ENCODE results near the gene ATP9A. TPM values are rescaled to one million over a fixed set of nuclear protein-coding genes. Genes with fewer than 3 reads are reported as not detected.
A peak's percentile ranks its signal among the peaks of the same experiment; 100 is the strongest.

ATP9A gene
- total and polyA plus RNA-seq, 5 donors from 2014 or later: 0.10 to 0.76 TPM; not detected in 3

DNA sequence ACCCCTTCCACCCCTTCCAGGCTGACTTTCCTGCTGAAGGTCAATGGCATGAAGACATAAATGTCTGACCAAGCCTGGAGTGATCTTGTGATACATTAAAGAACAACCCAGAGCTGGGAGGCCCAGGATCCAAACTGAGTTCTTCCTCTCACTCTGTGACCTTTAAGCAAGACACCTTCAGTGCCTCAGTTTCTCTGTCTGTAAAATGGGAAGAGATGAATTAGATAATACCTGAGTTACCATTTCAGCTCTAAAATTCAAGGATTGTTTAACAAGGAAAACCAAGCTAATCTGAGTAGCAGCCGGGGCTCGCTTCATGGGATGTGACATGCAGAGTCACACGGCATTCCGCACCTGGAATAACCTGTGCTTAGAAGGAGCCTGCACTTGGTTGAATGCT lies 218.7 kb downstream of the ATP9A start:
- H3K9me3 Mint-ChIP-seq: peaks cover 0 to 2% (median 0%) of the 10 kb centered on the region in 7 donors
- no peaks in the 10 kb centered on the region for H3K36me3 Mint-ChIP-seq
- H3K9me3 ChIP-seq (ENCODE audit: control insufficient read depth in 2 of 2, low read length in 2 of 2): no peaks in the 10 kb centered on the region
- no peaks in the 10 kb centered on the region for H3K4me1 ChIP-seq (ENCODE audit: control insufficient read depth, insufficient read depth, low read length, poor library complexity, severe bottlenecking)
- H3K4me3 Mint-ChIP-seq: no peak overlapping the region
- H3K27ac ChIP-seq (ENCODE audit: insufficient read depth, low read length, poor library complexity, severe bottlenecking): no peak overlapping the region
- H3K27me3 Mint-ChIP-seq: peaks cover 8% of the 10 kb centered on the region
- H3K4me3 ChIP-seq (ENCODE audit: low read depth, low read length): no peak overlapping the region
- DNase-seq: no peak
- no peaks in the 10 kb centered on the region for H3K36me3 ChIP-seq (ENCODE audit: control insufficient read depth, insufficient read depth, low read length)
- no peak overlapping the region for H3K27ac Mint-ChIP-seq
- peaks cover 4% of the 10 kb centered on the region for H3K27me3 ChIP-seq (ENCODE audit: control insufficient read depth, insufficient read depth, low read length)
- ATAC-seq (ENCODE audit: low read depth in 2 of 2): no peak
- peaks cover 0 to 3% (median 0%) of the 10 kb centered on the region in 4 donors for H3K4me1 Mint-ChIP-seq

DNA sequence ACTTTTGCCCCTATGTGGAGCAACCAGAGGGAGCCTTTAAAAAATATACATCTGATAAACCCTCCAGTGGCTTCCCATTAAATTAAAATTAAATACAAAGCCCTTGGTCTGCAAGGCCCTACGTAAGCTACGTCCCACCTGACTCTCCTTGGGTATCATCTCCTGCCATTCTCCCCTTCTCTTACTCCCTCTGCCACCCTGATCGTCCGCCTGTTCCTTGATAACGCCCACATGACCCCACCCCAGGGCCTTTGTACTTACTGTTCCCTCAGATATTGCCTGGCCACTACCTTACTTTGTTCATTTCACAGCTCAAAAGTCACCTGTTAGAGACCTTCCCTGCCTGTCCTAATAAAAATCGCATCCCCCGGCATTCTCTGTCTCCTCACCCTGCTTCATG lies 220.2 kb downstream of the ATP9A start:
- no peak for ATAC-seq (ENCODE audit: low read depth in 2 of 2)
- Mint-ChIP-seq H3K27ac (no peak overlapping the region), H3K9me3 (peaks cover 0 to 2% (median 0%) of the 10 kb centered on the region in 7 donors), H3K4me1 (peaks cover 0 to 5% (median 2%) of the 10 kb centered on the region in 4 donors), H3K27me3 (peaks cover 6% of the 10 kb centered on the region), H3K4me3 (peak overlapping the region in 2 of 4 donors; percentile 10 to 70), H3K36me3 (no peaks in the 10 kb centered on the region)
- H3K36me3 ChIP-seq (ENCODE audit: control insufficient read depth, insufficient read depth, low read length): no peaks in the 10 kb centered on the region
- no peak overlapping the region for H3K27ac ChIP-seq (ENCODE audit: insufficient read depth, low read length, poor library complexity, severe bottlenecking)
- no peaks in the 10 kb centered on the region for H3K9me3 ChIP-seq (ENCODE audit: control insufficient read depth in 2 of 2, low read length in 2 of 2)
- DNase-seq: no peak
- H3K4me3 ChIP-seq (ENCODE audit: low read depth, low read length): no peak overlapping the region
- H3K4me1 ChIP-seq (ENCODE audit: control insufficient read depth, insufficient read depth, low read length, poor library complexity, severe bottlenecking): peaks cover 4% of the 10 kb centered on the region
- peaks cover 4% of the 10 kb centered on the region for H3K27me3 ChIP-seq (ENCODE audit: control insufficient read depth, insufficient read depth, low read length)

Other genes starting within 250 kb of the ATP9A start
- 56.8 TPM for gene NFATC2, start 225.7 kb downstream of the ATP9A start, total RNA-seq
- 10 to 100 TPM; 11.0 to 17.6 (median 13.5) TPM for gene NFATC2, start 225.7 kb downstream of the ATP9A start, polyA plus RNA-seq
- not detected for gene SALL4, start 34.1 kb upstream of the ATP9A start, total RNA-seq
- not detected for gene SALL4, start 34.1 kb upstream of the ATP9A start, polyA plus RNA-seq